Measurements from ENCODE around the gene INO80B. TPM values are rescaled to one million over a fixed set of nuclear protein-coding genes. Genes with fewer than 3 reads are reported as not detected.

Gene INO80B
- total and polyA plus RNA-seq, 9 of the 15 experiments (the other 6 are each of a cell fraction or from before 2014, with no cell fraction given): 0.41 to 22.6 (median 9.0) TPM

GRCh38 chr2:74501335-74502071, 46.6 kb downstream of the INO80B start:
- Histone ChIP-seq H3K27me3 (ENCODE audit: control insufficient read depth in 2 of 2, insufficient read depth in 2 of 2, low read length in 2 of 2) (no peaks in the 10 kb centered on the region), H3K36me3 (ENCODE audit: control insufficient read depth, insufficient read depth, low read length) (peaks cover 13% of the 10 kb centered on the region; the same call in 2 of the 3 replicates), H4K20me1 (replicated peaks; ENCODE audit: control insufficient read depth, insufficient read depth, low read length) (no peaks in the 10 kb centered on the region), H3K79me2 (ENCODE audit: control insufficient read depth, insufficient read depth, low read length) (peaks cover 38% of the 10 kb centered on the region), H2AFZ (ENCODE audit: low read depth, low read length) (no peak overlapping the region), H3K4me3 (peak overlapping the region; percentile 40), H3K4me1 (replicated peaks in 1 of 2; ENCODE audit: control insufficient read depth in 2 of 2, insufficient read depth in 2 of 2, low read length in 2 of 2) (peaks cover 29 to 63% of the 10 kb centered on the region in 2 experiments; a peak in 4 of 5 replicates), H3K9me3 (replicated peaks; ENCODE audit: control insufficient read depth, insufficient read depth, low read depth, low read length) (no peaks in the 10 kb centered on the region), H3K9ac (ENCODE audit: insufficient read depth in 1 of 2, low read depth in 2 of 2, low read length in 2 of 2) (peak overlapping the region in 1 of 2 experiments; percentile 94; a peak in 1 of 4 replicates), H3K9me1 (ENCODE audit: control insufficient read depth, insufficient read depth, low read length) (no peaks in the 10 kb centered on the region), H3K4me2 (ENCODE audit: insufficient read depth, low read length) (peak overlapping the region; percentile 95), H3K27ac (ENCODE audit: extremely low read depth, low read depth, low read length) (peak overlapping the region; percentile 8; the same call in 1 of the 3 replicates)
- WGBS (ENCODE audit: insufficient coverage, low coverage, missing lambda C conversion rate): 16% methylated on average over 17 of the region's 18 CpGs
- FAIRE-seq (peak; percentile 19), ATAC-seq (no peak), DNase-seq (ENCODE audit: extremely low read depth in 1 of 4, low spot score in 3 of 4) (peak; percentile 31 to 60 (median 44))
- intact Hi-C loops (cut with micrococcal nuclease) (loop anchor here (5.0 kb wide), 1 partner anchor 71 kb away; no protein-coding TSS in a partner anchor), in situ Hi-C loops (cut with MboI) (no loop called here)
- no TSS peak for BruUV-seq (replicated peaks)
- ChIA-PET CTCF (ENCODE audit: low intra/inter-chr PET ratio) (no interaction called here), POLR2A (interaction anchor here (0.5 to 2.4 kb wide), 9 partner anchors 8 to 303 kb away, joined by 3 to 13 read pairs (median 4); partner anchors contain the start of genes AUP1 and HTRA2)
- TF ChIP-seq PKNOX1 (IDR thresholded peaks at IDR 0.05): 0 out of 2 replicates have a peak, but pooled peaks have one; percentile 25
- TF ChIP-seq ZNF77 (CRISPR knock-in tag; IDR thresholded peaks at IDR 0.05): no peak
- TF ChIP-seq ZNF511 (CRISPR knock-in tag; IDR thresholded peaks at IDR 0.05): 0 out of 2 replicates have a peak, but pooled peaks have one; percentile 20
- no peak for TF ChIP-seq ZBTB40 (IDR thresholded peaks at IDR 0.05)
- TF ChIP-seq ZBTB40 (CRISPR knock-in tag; IDR thresholded peaks at IDR 0.05): no peak
- TF ChIP-seq NFRKB (IDR thresholded peaks at IDR 0.05; ENCODE audit: low read depth): no peak
- TF ChIP-seq XRCC5 (IDR thresholded peaks at IDR 0.05; ENCODE audit: low read depth, low read length): peak; percentile 12; the same call in 1 of the 2 replicates
- peak; percentile 69 for TF ChIP-seq MEIS2 (IDR thresholded peaks at IDR 0.05; ENCODE audit: partially characterized antibody)
- 0 out of 2 replicates have a peak, but pooled peaks have one; percentile 9 for TF ChIP-seq ZBTB7A (IDR thresholded peaks at IDR 0.05; ENCODE audit: borderline replicate concordance, control insufficient read depth, low read depth, low read length)

Data from K562 (cell line).